GM12891 (cell line): ENCODE data around the gene ARID1A.

ENCODE experiments used
- PAX5 ChIP-seq: IDR thresholded peaks from 2 replicates; pipeline ENCODE4 v1.6.1; 2011; ENCODE audit warnings: low read length, moderate library complexity, mild to moderate bottlenecking; ENCODE audit not compliant: insufficient read depth, severe bottlenecking
- POLR2A ChIP-seq: IDR thresholded peaks from 2 replicates; pipeline ENCODE4 v1.6.1; 2011; ENCODE audit warnings: low read depth, low read length, control low read depth
- POLR2AphosphoS5 ChIP-seq: IDR thresholded peaks from 2 replicates; pipeline ENCODE4 v1.6.1; 2011; ENCODE audit warnings: low read depth, low read length, control low read depth
- POU2F2 ChIP-seq: IDR thresholded peaks from 2 replicates; pipeline ENCODE4 v1.6.1; 2011; ENCODE audit warnings: low read depth, mild to moderate bottlenecking, control low read depth, low read length, moderate library complexity
- SPI1 ChIP-seq: IDR thresholded peaks from 2 replicates; pipeline ENCODE4 v1.6.1; 2011; ENCODE audit warnings: low read depth, low read length, control low read depth
- TAF1 ChIP-seq: IDR thresholded peaks from 2 replicates; pipeline ENCODE4 v1.6.1; 2011; ENCODE audit warnings: low read depth, low read length, control low read depth

DNA sequence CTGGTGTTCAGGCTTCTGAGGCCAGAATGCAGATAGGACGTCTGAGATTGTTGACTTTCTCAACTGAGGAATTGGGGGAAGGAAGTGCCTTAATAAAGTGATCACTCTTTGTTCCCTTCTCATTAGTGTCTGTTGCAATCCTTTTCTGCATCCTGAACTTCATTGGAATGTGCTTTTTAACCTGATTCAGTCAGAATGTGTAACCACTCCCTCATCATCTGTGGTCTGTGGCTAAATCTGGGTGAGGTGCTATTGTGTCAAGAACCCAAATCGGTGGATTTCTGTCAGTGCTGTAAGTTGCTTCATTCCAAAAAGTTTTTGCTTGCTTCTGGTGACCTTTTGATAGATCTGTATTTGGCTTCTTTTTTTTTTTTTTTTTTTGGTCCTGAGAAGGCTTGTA is 38.2 kb downstream of the ARID1A start:
- TF ChIP-seq POLR2AphosphoS5, result no peak
- no peak for TF ChIP-seq POLR2A
- no peak for TF ChIP-seq SPI1
- no peak for TF ChIP-seq TAF1
- no peak for TF ChIP-seq POU2F2
- no peak for TF ChIP-seq PAX5
